ENCODE data around the gene CILP.

GRCh38 chr15:65182538-65182937 is 28.7 kb downstream of the CILP start:
- TF ChIP-seq CTCF (IDR thresholded peaks at IDR 0.05) = no peak
- no peak for TF ChIP-seq POLR2A (IDR thresholded peaks at IDR 0.05)

All from heart left ventricle (tissue), 13 donors.